CD4-positive, alpha-beta T cell treated with Interleukin-2 at 100 ng/mL for 4 hours (primary cell): ENCODE measurements around the gene L1CAM.

Experiments used
- DNase-seq: peaks from one replicate; pipeline ENCODE4 v3.0.0-alpha.2; 2020; ENCODE audit warnings: low spot score

Gene L1CAM

GRCh38 chrX:153878345-153878744 lies 7.6 kb downstream of the L1CAM start:
- no peak for DNase-seq

DNA sequence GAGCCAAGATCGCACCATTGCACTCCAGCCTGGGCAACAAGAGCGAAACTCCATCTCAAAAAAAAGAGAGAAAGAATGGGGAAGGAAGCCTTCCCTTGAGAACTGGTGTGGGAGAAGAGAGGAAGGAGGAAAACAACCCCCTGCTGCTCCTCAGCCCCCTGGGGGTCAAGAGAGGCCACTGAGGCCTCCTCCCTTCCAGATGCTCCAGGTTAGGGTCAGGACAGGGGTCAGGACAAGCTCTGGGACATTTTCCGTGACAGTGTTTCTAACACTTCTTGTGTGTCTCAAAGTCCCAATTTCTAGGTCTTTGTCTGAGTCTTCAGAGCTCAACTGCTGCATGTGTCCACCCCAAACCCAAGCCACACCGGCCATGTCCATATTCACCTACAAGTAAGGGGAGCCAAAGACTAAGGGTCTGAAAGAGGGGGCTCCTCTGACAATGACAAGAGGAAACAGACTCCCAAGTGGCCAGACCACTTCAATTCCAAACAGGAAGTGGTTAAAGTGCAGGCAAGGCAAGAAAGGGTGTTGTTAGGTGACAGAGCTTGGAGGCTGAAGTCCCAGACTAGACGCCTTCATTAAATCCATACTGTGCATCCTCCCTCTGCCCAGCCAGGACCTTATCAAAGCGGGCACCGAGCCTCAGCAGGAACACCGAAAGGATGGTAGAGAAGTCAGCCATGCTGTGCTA lies 8.3 kb downstream of the L1CAM start:
- no peak for DNase-seq

GRCh38 chrX:153876112-153876491 lies 9.9 kb downstream of the L1CAM start:
- DNase-seq, result no peak

GRCh38 chrX:153875391-153876111 lies 10.4 kb downstream of the L1CAM start:
- peak; percentile 61 for DNase-seq

DNA sequence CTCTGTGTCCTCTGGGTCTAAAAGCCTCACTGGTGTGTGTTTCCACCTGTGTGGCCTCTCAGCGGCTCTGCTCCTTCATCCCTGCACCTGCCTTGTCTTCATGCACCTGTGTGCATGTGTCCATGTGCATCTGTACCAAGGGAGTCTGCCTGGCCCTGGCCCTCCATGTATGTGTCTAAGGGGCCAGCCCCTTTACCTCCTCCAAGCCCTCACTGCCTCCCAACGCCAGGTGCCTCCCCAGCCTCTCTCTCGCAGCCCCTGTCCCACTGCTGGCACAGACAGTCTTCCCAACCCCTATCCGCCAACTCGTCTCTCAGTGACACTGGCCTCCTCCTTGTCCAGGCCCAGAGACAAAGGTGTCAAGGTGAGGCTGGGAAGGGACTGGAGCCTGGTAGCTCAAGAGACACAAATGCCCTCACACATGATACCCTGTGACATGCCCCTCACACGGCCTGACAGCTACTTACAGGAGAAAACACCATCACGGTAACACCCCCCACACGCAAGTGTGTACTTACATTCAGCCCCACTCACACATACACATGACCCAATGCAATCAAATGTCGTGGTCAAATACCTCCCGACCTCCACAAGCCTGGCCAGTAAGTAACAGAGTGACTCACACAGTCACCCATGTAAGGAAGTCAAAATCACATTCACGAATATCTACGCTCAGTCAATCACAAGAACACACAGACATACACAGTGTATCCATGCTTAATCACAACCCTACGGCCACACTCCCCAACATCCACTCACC lies 11.4 kb downstream of the L1CAM start:
- no peak for DNase-seq

- DNase-seq, result no peak
These were observed 11.9 kb downstream of the L1CAM start for GRCh38 chrX:153874085-153874365.

GRCh38 chrX:153873282-153874084 lies 12.5 kb downstream of the L1CAM start:
- no peak for DNase-seq

DNA sequence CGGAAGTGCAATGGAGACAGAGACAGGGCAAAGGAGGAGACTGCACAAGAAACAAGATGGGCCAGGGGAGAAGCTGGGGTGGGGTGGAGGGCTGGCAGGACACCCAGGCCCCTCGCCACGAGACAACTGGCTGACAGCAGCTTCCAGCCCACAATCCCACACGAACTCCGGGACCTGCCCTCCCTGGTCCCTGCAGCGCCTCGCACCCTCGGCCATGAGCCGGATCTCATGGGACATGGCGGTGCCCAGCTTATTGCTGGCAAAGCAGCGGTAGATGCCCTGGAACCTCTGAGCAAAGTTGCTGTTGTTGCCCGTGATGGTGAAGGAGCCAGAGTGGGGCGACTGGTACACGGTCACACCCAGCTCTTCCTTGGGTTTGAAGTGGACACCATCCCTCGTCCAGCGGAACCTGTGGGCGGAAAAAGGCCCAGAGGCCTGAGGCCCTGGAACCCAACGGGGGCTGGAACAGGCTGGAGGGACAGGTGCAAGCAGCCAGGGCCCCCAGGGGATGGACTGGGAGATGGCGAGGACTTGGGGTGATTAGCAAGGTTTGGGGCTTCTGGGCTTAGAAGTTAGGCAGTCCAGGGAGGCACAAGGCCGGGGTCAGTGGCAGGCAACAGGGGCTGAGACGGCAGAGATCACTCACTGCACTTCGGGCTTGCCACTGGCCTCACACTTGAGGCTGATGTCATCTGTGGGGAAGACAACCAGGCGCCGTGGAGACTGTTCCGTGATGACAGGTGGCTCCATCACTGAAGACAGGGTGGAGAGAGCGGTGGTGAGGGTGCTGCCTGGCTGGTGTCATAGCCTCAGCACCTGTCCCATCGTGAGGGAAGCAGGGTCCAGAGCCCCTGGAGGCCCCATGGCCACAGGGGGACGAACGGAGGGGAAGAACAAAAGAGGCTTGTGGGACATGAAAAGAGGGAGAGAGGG lies 13.8 kb downstream of the L1CAM start:
- DNase-seq, result no peak

DNA sequence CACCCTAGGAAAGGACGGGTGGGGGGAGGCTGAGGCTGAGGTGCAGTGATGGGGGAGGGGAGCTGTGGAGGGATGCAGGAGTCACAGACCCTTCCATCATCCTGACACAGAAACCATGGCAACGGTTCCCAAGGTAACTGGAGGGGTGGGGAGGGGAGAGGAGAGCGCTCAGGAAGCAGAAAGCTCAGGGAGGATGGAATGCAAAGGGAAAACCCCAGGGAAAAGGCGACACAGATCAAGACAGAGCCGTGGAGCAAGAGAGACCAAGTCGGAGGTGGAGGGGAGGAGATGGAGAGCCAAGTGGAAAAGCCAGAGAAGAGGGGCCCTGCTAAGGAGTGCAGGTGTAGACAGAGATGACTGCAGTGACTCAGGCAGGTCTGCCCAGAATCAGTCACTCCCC lies 14.5 kb downstream of the L1CAM start:
- DNase-seq, result no peak

GRCh38 chrX:153870791-153871360 lies 15.1 kb downstream of the L1CAM start:
- no peak for DNase-seq

DNA sequence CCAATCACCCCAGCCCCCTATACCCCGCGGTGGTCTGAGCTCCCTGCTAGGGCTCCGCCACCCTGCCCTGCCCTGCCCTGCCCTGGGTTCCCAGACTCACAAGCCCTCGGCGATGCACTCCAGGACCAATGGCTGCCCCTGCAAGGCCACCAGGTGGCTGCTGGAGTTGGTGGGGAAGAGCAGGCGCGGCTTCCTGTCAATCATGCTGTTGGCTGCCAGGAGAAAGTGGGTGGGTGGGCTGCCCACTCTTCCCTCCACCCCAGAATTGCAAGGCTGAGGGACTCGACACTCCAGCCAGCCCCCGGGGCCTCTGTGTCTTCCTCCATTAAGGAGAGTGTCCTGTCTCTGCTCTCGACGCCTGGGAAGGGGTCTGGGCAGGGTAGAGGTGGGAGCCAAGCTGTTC lies 15.7 kb downstream of the L1CAM start:
- no peak for DNase-seq

- DNase-seq, result no peak
These were observed 16.3 kb downstream of the L1CAM start for GRCh38 chrX:153869473-153870287.

DNA sequence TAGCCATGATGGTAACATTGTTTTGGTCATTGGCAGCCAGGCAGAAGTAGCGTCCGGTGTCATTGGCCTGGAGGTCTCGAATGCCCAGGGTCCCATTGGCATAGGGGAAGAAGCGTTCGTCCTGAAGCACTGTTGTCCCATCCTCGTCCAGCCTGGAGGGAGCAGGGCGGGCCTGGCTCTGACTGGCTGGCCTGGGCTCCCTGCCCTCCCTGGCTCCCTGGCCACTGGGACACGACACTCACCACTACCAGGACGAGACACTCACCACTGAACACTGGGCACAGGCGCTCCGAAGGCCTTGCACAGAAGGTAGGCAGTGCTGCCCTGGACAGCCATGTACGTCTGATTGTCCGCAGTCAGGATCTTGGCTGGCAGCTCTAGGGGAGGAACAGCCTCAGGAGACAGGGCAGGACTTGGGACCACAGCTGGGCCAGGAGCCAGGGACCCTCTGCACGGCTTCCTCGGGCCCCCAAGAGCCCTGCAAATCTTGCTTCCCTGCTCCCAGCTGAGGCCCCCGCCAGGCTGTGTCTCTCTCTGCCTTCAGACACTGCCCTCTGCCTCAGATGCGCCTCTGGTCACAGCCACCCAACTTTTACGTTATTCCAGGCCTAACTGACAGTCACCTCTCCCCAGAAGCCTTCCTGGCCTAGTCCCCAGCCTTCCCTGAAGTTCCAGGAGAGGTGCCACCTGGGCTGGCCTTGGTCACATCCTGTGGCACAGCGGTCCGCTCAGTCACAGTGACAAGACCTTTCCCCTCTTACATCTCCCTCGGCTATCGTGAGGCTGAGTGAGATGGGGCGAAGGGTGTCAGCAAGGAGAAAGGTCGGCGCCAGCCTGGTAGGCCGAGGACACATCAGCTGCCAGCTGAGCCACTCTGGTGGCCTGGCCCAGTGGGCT lies 17.1 kb downstream of the L1CAM start:
- DNase-seq, result no peak

- no peak for DNase-seq
These were observed 18.3 kb downstream of the L1CAM start for GRCh38 chrX:153867671-153868070.

GRCh38 chrX:153867139-153867538 lies 18.8 kb downstream of the L1CAM start:
- DNase-seq, result no peak

DNA sequence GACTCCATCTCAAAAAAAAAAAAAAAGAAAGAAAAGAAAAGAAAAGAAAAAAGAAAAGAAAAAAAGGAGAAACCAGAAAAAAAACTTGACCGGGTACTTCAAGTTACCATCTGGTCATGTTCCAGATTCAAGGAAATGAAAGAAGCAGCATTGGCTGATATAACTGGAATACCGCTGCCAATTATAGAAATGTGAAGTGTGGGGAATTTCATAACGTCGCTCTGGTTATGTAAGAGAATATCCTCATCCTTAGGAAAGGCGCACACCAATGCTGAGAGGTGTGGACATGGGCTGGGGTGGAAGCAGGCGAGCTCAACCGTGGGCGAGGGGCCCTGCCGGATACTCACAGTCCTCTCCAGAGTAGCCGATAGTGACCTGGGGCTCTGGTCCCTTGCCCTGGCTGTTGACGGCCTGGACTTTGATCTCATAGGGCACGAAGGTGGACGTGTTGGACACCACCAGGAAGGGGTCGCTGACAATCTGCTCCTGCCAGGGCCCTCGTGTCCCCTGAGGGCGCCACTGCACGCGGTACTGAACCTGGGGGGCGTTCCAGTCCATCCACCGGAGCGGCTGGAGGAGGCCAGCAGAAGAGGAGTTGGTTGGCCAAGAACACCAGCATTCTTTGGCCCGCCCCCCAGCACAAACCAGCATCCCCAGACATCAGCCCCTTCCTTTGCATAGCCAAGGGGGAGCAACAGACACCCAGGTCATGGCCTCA lies 19.5 kb downstream of the L1CAM start:
- no peak for DNase-seq

DNA sequence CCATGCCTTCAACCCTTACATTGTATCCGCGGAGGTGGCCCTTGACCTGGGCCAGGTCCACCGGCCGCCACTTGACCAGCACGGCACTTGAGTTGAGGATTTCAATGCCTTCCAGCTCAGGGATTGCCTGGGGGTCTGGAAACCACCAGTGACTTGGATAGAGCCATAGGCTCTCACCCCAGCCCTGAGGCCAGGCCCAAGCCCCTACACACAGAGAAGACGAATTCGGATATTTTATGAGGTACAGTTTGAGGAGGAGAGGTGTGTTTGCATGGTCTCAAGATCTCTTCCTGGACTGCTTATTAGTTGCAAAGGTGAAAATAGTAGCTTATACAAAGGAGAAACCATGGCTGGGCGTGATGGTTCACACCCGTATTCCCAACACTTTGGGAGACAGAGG lies 20.3 kb downstream of the L1CAM start:
- no peak for DNase-seq

DNA sequence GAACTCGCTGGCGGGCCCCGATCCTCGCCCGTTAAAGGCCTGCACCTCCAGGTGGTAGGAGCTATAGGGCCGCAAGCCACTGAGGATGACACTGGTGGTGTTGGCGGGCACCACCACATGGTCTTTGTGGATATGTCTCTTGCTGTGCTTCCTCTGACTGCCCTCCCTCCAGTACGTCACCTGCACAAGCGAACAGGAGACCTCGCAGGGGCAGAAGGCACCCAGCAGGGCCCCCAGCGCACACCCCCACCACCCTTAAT lies 20.7 kb downstream of the L1CAM start:
- DNase-seq, result no peak
